HG03139 (cell line): ENCODE results near the gene MAP4K4.

ENCODE experiments used
- ATAC-seq: cut with Tn5 transposase; IDR thresholded peaks from one replicate; pipeline ENCODE4 v1.9.1; 2021; ENCODE audit not compliant: unreplicated experiment

MAP4K4 gene

DNA sequence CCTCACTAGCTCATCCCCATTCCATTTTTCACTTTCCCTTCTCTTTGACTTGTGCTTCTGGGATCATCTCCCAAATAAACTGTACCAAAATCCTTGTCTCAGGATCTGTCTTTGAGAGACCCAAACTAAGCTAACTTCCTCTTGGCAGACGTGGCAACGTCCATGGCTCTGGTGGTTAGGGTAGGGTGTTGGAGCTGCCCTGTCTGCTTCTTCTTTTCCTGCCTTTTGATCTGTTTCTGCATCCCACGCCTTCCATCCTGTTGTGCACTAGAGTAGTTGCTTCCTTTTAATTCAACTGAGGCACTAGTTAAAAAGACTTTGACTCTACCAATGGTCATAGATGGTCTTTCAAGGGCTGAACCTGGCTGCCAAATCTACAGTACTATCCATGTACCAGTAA is 5.5 kb upstream of the MAP4K4 start:
- ATAC-seq = no peak

DNA sequence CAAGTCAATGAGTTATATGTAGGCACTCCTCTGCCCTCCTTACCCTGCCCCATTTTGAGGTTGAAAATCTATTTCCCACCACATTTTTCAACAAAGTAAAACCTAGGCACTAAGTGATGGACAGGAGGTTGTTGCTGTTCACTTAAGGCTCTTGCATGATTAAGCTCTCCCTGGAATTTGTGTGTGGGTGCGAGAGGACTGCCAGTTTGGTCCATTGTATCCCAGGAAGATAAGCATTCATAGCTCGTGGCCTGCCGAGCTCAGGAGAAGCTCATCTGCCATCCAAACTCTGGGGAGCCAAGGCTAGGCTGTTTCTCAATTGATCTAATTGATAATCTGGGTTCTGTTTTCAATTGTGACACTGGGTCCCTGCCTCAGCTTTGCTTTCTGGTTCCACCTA is 4.7 kb upstream of the MAP4K4 start:
- no peak for ATAC-seq

DNA sequence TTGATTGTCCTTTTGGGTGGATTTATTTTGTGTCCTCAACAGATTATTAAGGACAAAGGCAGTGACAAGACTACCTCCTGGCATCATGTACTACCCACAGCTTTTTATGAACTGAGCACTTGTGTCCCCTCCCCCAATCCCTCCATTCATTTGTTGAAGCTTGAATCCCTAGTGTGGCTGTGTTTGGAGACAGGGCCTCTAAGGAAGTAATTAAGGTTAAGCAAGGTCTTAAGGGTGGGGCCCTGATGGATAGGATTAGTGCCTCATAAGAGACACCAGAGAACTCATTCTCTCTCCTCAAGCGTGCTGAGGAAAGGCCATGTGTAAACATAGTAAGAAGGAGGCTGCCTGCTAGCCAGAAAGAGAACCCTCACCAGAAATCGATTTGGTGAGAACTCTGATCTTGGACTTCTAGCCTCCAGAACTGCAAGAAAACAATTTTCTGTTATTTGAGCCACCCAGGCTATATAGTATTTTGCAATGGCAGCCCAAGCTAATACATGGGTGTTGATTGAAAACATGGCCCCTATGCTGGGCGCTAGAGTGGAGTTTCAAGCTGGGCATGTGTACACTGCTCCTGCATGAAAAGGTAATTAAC is 3.4 kb upstream of the MAP4K4 start:
- no peak for ATAC-seq

DNA sequence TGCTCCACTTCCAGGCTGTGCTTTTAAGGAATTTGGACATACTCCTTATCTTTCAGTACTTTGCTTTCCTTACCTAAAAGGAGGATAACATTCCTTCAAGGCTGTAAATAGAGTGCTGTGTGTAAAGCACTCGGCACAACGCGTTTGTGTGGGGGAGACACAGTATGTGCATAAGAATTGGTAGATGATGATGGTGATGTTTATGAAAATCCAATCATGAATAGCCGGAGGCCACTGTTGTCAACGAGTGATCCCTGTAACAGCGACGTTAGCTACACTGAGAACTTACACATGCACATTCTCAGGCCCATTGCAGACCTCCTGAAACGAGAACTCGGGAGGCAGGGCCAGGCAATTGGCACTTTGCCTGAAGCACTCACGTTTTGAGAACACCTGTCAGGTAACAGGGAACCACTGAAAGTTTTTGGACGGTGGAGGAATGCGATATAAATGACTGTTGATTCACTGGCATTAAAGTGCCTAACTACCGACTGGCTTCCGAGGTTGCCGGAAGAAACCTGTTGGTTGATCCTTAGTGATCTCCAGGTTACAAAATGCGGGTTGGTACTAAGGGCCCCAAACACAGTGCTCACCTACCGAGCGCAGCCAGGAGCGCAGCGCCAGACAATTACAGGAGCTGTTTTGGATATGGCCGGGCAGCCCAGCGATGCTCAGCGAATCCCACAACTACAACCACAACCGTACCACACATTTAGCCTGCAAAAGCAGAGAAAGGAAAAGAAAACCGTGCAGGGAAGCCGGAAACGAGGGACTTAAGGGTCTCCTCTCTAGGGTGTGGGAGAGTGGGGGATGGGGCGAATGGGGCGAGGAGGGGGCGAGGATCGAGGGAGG is 1.0 kb upstream of the MAP4K4 start:
- ATAC-seq = no peak

DNA sequence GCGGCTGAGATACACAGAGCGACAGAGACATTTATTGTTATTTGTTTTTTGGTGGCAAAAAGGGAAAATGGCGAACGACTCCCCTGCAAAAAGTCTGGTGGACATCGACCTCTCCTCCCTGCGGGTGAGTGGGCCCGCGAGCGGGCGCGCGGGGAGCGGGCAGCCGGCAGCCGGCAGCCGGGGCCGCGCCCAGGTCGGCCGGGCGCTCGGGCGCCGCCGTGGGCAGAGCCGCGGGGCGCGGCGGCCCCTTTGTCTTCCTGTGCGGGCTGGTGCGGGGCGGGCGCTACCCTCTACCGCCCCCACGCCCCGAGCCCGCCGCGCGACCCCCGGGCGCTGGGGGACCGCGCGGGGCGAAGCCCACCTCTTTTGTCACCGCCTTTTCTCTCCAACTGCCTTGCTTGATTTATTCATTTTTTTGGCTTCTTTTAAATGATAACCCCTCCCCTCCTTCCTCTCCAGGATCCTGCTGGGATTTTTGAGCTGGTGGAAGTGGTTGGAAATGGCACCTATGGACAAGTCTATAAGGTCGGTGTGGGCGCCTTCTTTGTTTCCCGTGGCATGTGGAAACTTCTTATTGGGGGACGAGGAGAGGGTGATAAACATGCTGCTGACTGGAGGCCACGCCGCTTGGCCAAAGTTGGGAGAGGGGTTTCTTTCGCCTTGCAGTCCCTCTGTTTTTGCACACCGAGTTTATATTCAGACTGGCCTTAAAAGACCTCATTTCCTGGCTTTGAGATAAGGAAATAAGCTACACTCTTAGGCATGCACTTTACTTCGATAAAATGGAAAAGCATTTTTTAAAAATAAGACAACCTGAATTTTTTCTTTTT is 722 bp downstream of the MAP4K4 start:
- no peak for ATAC-seq

DNA sequence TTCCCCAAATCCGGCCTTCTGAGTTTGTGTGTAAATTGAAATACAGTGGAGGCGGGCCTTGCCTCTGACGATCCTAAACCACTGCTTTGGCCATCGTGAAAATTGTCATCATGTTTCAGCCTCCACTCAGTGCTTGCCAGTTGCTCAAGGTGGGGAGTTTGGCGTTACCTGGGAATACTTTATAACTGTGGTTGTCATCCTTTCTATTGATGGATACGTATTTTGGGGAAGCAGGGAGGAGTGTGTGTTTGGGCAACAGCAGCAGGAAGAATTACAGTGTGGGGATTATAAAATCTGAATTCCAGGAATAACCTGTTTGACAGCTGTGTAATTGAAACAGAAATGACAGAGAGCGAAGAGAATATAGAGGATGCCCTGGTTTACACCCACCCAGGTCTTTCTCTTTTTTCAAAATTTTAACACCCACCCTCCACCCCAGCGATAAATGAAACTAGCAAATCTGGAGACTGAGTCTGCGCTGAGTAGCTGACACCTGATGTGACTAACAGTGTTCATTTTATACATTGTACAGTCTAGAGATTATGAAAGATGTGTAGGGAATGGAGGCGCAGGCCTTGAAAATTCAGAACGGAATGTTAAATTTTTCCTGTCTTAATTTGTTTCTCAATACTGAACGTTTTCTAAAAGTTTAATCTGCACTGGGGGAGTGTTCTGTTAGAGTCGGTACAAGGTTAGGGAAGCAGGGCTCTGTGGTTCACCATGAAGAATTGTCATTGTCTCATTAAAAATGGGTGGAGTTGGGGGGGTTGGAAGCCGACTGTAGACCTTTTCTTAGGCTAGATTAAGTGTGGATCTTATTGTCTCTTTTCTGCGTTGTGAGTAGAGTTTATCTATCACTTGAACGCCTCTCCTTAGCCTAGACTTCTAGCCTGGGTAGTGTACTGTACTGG is 1.6 kb downstream of the MAP4K4 start:
- ATAC-seq = no peak

DNA sequence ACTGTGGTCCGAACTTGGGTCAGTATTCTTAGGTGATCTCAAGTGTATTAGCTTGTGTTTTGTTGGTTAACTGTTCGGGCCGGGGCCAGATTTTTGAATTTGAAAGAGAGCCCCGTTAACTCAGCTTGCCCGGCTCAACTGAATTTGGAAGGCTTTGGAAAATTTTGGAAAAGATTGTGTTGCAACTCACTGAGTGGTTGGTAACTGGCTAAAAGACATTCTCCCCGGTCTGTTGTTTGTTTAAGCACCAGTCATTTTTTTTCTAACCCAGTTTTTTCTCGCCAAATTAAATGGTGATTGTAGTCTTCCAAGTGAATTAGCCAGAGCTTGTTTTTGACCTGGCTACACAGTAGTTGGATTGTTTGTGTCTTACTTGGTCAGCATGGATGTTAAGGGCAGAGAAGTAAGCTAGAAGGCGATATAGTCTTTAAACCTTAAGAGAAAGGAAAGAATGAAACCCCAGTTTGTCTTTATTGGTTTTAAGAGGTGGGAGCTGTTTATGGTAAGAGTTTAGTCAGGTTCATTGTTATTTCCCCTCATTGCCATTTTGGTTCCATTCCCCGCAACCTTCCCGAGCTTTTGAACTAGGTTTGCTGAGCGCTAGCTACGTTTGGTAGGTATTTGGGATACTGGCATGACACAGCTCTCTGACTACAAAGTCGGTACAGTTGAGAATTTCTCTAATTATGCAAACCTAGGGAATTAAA is 2.4 kb downstream of the MAP4K4 start:
- no peak for ATAC-seq

- no peak for ATAC-seq
These were observed 6.5 kb downstream of the MAP4K4 start for GRCh38 chr2:101704046-101704466.

GRCh38 chr2:101704816-101705578 is 7.5 kb downstream of the MAP4K4 start:
- ATAC-seq = no peak

DNA sequence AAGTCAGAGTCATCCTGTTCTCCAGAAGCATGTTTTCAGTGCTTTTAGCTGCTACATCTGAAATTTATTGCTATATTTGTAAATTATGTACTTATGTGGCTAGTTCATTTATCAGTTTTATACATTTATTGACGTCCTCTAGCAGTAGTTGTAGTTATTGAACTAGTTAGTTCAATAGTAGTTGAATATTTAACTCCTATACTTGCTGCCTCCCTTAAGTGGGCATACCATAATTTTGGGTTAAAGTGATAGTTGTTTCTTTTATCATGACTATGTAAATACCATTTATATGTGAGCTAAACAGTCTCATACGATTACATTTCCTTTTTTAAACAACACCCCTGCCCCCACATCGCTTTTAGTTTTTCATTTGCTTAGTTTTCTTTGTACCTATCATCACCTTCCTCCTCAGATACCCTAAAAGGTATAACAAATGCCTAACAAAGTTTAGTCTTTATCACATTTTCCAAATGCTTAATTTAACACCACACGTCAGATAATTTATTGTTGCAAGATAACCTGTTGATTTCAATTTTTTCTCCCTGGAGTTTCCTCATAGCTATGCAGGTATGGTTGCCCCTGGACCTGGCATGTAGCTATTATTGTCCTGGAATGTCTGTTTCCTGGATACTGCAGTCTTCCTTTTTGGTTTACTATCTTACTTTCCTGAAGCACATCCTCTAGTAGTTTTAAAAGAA is 8.8 kb downstream of the MAP4K4 start:
- ATAC-seq = no peak

DNA sequence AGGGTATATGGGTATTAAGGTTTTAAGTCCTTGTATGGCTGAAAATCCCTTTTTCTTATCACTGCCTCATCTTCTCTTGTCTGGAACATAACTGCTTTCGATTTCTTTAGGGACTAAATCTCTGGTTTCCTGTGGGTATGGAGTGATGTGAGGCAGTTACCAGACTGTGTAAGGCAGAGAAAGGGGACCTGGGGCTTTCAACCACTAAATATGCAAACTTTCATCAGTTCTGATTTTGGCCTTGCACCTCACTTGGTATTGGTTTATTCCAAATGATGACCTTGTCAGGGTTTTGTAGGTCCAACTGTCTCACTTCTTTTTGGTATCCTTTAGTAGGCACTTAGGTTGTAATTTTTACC is 9.3 kb downstream of the MAP4K4 start:
- ATAC-seq = peak; percentile 65

GRCh38 chr2:101710036-101710435 is 12.5 kb downstream of the MAP4K4 start:
- ATAC-seq = no peak

- ATAC-seq = no peak
These were observed 13.2 kb downstream of the MAP4K4 start for GRCh38 chr2:101710471-101711318.

- ATAC-seq = no peak
These were observed 16.6 kb downstream of the MAP4K4 start for GRCh38 chr2:101714118-101714517.

DNA sequence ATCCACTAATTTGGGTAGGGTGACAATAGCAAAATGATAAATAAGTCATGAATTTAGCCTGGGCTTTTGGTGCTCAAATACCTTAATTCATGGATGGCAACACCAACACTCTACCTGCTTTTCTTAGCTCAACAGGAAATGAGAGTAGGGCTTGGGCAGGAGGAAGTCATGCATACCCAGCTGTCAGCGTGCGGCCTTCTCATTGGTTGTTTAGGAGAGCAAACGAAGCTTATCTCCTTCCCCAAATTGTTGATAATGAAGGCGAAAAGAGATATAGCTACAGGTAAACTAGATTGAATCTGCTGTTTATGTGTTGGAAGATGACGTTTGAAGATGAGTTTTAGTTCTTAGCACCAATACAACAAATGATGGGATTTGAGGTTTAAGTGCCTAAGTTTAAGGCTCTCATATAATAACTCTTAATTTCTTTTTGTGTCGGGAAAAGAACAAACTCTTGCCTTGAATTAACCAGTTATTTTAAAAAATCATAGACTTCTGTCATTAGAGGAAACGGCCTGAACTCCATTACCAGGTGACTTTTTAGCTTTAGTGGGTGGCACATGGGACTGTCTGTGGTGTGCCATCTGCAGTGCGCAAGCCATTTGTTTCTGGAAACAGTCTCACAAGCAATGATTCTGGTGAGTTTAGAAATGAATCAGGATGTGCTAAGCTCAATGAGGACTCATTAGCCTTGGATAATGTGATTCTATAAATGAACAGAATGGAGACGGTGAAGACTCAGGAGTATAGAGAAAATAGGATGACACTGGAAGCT is 19.8 kb downstream of the MAP4K4 start:
- ATAC-seq = peak; percentile 74

DNA sequence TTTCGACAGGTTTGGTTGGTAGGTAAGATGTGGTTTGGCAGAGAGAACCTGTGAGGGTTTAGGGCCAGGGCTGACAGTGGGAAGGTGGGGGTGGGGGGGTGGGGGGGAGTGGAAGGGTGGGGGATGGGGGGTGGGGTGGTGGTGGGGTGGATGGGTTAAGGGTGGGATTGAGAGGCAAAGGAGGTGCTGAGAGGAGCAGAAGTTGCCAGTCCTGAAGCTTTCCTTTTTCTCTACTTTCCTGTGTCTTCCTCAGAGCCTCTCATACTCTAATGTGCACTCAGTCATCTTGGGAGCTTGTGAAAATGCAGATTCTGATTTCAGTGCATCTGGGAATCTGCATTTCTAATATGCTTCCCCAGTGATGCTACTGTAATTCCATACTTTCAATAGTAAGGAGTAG is 21.0 kb downstream of the MAP4K4 start:
- ATAC-seq = no peak

GRCh38 chr2:101718993-101719571 is 21.6 kb downstream of the MAP4K4 start:
- ATAC-seq = no peak
